Ovary (tissue), 3 donors: ENCODE measurements around the gene SYPL1.

Experiments used
- CTCF ChIP-seq, 3 donors: fragments of 450-650 bp in 2 of 3; fragments of 200-600 bp in 1 of 3; IDR thresholded peaks; one replicate each; pipeline versions ENCODE4 v1.5.1 to v1.8.0; 2016 to 2022; ENCODE audit warnings: antibody characterized with exemption in 3 of 3, mild to moderate bottlenecking in 1 of 3
- EP300 ChIP-seq: sonication (generic); formaldehyde crosslinking; IDR thresholded peaks from one replicate; pipeline ENCODE4 v1.6.1; 2017; ENCODE audit warnings: antibody characterized with exemption
- POLR2A ChIP-seq: fragments of 450-650 bp; IDR thresholded peaks from one replicate; pipeline ENCODE4 v1.6.1; 2017; ENCODE audit warnings: antibody characterized with exemption, mild to moderate bottlenecking, moderate library complexity
- donor health status: DM: no; HTN: no; CAD: no.

GRCh38 chr7:106089647-106090046 lies 22.5 kb downstream of the SYPL1 start:
- TF ChIP-seq CTCF (IDR thresholded peaks at IDR 0.05) (no peak), EP300 (no peak), POLR2A (no peak)
